HepG2 (cell line): ENCODE data around the gene WIZ.

Experiments used
- ELF1 ChIP-seq: sonication (generic); formaldehyde crosslinking; IDR thresholded peaks from 2 replicates; pipeline ENCODE4 v1.4.0; 2020; ENCODE audit warnings: missing genetic modification reagents
- EZH2 ChIP-seq: conservative IDR thresholded peaks from 2 replicates; pipeline ENCODE4 v1.6.1; 2012; ENCODE audit warnings: mild to moderate bottlenecking, low read depth, low read length, moderate library complexity
- FOXA1 ChIP-seq, 2 experiments: fragments of 450-650 bp in 1 of 2; sonication (generic) in 1 of 2; formaldehyde crosslinking in 1 of 2; IDR thresholded peaks; 2 replicates each; pipeline versions ENCODE4 v1.4.0 to v1.6.1; 2016 to 2020; ENCODE audit warnings: missing genetic modification reagents in 1 of 2
- PAWR ChIP-seq: sonication (generic); formaldehyde crosslinking; IDR thresholded peaks from 2 replicates; pipeline ENCODE4 v1.4.0; 2020; ENCODE audit warnings: missing genetic modification reagents, mild to moderate bottlenecking, borderline replicate concordance
- POLR2A ChIP-seq, 2 experiments: IDR thresholded peaks; 2 replicates each; pipeline ENCODE4 v1.6.1; 2011; ENCODE audit warnings: low read depth in 2 of 2, low read length in 2 of 2, mild to moderate bottlenecking in 1 of 2, moderate library complexity in 1 of 2; ENCODE audit not compliant: insufficient read depth in 1 of 2
- TF ChIP-seq, protein P1 (sequence below): sonication (generic); formaldehyde crosslinking; IDR thresholded peaks from 2 replicates; pipeline ENCODE4 v1.5.0; 2020; ENCODE audit warnings: mild to moderate bottlenecking, missing genetic modification reagents, moderate library complexity

DNA sequence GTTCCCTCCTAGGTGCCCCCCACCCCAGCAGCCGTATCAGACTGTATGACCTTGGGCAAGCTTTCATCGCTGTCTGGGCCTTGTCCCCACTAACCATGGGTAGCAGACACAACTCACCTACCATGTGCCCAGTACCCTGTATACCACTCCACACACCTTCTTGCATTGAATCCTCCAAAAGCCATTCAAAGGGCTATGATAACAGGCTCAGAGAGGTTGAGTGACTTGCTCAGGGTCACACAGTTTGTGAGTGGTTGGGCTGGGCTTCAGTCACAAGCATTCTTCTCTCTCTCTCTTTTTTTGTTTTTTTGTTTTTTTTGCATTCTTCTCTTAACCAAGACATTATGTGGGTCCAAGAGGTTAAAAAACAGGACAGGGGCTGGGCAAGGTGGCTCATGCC, 11.9 kb upstream of the WIZ start:
- TF ChIP-seq PAWR (no peak), EZH2 (no peak), POLR2A (IDR thresholded peaks at IDR 0.05; ENCODE audit: insufficient read depth in 1 of 2, low read depth in 2 of 2, low read length in 2 of 2) (no peak), FOXA1 (IDR thresholded peaks at IDR 0.05) (no peak), FOXA1 (CRISPR knock-in tag; IDR thresholded peaks at IDR 0.05) (no peak), ELF1 (CRISPR knock-in tag) (no peak)
- TF ChIP-seq, protein P1, sequence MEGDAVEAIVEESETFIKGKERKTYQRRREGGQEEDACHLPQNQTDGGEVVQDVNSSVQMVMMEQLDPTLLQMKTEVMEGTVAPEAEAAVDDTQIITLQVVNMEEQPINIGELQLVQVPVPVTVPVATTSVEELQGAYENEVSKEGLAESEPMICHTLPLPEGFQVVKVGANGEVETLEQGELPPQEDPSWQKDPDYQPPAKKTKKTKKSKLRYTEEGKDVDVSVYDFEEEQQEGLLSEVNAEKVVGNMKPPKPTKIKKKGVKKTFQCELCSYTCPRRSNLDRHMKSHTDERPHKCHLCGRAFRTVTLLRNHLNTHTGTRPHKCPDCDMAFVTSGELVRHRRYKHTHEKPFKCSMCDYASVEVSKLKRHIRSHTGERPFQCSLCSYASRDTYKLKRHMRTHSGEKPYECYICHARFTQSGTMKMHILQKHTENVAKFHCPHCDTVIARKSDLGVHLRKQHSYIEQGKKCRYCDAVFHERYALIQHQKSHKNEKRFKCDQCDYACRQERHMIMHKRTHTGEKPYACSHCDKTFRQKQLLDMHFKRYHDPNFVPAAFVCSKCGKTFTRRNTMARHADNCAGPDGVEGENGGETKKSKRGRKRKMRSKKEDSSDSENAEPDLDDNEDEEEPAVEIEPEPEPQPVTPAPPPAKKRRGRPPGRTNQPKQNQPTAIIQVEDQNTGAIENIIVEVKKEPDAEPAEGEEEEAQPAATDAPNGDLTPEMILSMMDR (CRISPR knock-in tag), result no peak
